Large intestine (tissue), 3 donors: ENCODE measurements around the gene BMPR1A. TPM values are rescaled to one million over a fixed set of nuclear protein-coding genes. Genes with fewer than 3 reads are reported as not detected.
"Not testable (repeated sequence)": the region's sequence is repeated elsewhere in the genome, so short reads cannot be mapped to it uniquely, and the experiment has no call there.

Experiments
- DNase-seq, 2 donors: peaks; one replicate each; pipeline versions ENCODE4 v3.0.0 to v3.0.0-alpha.2; 2013
- H3K27ac ChIP-seq: one replicate; pipeline ENCODE4 v1.5.1; 2013; ENCODE audit warnings: low read length
- H3K27me3 ChIP-seq: 2 replicates; pipeline ENCODE4 v1.6.1; 2013; ENCODE audit warnings: low read length; ENCODE audit not compliant: control insufficient read depth, insufficient read depth
- H3K36me3 ChIP-seq: 2 replicates; pipeline ENCODE4 v1.6.1; 2013; ENCODE audit warnings: low read length; ENCODE audit not compliant: control insufficient read depth, insufficient read depth
- H3K4me1 ChIP-seq: one replicate; pipeline ENCODE4 v1.6.1; 2013; ENCODE audit warnings: low read length; ENCODE audit not compliant: control insufficient read depth, insufficient read depth
- H3K4me3 ChIP-seq: one replicate; pipeline ENCODE4 v1.5.1; 2013; ENCODE audit warnings: low read length
- H3K9me3 ChIP-seq: one replicate; pipeline ENCODE4 v1.6.1; 2013; ENCODE audit warnings: mild to moderate bottlenecking, low read depth, low read length, moderate library complexity; ENCODE audit not compliant: control insufficient read depth
- WGBS: methylation state at CpG from one replicate; pipeline ENCODE4 v1.1.5; 2013; ENCODE audit warnings: low lambda C conversion rate; ENCODE audit not compliant: insufficient coverage; 5-methylcytosine and 5-hydroxymethylcytosine counted together
- polyA plus RNA-seq: library from polyadenylated mRNA; unstranded; fragments of 120-200 nt; gene quantifications from one replicate; pipeline ENCODE4 v1.2.1, GENCODE V29; 2013

Gene BMPR1A
- polyA plus RNA-seq, 1 donor: 41.5 TPM

GRCh38 chr10:86836044-86836443 is 79.6 kb downstream of the BMPR1A start:
- no peak overlapping the region for H3K27ac ChIP-seq

DNA sequence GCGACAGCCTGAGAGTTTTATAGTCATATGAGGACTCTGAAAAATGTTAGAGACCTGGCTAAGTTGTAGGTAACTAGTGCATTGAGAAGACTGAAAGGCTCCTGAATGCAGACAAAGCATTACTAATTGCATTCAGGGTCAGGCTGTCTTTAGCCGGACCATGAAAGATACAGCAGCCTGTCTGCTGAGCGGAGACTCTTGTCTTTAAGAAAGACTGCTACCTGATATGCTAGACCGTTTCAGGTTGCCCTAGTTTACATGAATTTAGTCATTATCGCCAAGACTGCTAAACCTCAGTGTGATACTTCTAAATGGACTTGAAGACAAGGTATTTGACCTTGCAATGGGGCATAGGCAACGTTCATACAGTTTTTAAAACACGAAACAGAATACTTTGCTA is 81.2 kb downstream of the BMPR1A start:
- Histone ChIP-seq H3K9me3 (no peaks in the 10 kb centered on the region), H3K27me3 (no peaks in the 10 kb centered on the region), H3K4me1 (no peaks in the 10 kb centered on the region), H3K27ac (no peak overlapping the region), H3K4me3 (no peak overlapping the region), H3K36me3 (peaks cover 21% of the 10 kb centered on the region)
- DNase-seq: no peak
- WGBS: 83% methylated on average over 2 of the region's 7 CpGs

More at GRCh38 chr10:86836044-86836443, 79.6 kb downstream of the BMPR1A start:
- Histone ChIP-seq H3K36me3 (peaks cover 13% of the 10 kb centered on the region), H3K4me3 (no peak overlapping the region), H3K4me1 (no peaks in the 10 kb centered on the region), H3K27me3 (no peaks in the 10 kb centered on the region), H3K9me3 (no peaks in the 10 kb centered on the region)
- WGBS: no CpG with 5 or more reads among the region's 1 CpG
- DNase-seq: no peak

GRCh38 chr10:86840498-86840897 is 84.1 kb downstream of the BMPR1A start:
- no peak overlapping the region for H3K27ac ChIP-seq
- H3K27me3 ChIP-seq: no peaks in the 10 kb centered on the region
- peaks cover 27% of the 10 kb centered on the region for H3K36me3 ChIP-seq
- H3K4me1 ChIP-seq: no peaks in the 10 kb centered on the region
- DNase-seq: no peak
- H3K4me3 ChIP-seq: no peak overlapping the region
- no peaks in the 10 kb centered on the region for H3K9me3 ChIP-seq
- WGBS: 97% methylated on average over 3 of the region's 4 CpGs

DNA sequence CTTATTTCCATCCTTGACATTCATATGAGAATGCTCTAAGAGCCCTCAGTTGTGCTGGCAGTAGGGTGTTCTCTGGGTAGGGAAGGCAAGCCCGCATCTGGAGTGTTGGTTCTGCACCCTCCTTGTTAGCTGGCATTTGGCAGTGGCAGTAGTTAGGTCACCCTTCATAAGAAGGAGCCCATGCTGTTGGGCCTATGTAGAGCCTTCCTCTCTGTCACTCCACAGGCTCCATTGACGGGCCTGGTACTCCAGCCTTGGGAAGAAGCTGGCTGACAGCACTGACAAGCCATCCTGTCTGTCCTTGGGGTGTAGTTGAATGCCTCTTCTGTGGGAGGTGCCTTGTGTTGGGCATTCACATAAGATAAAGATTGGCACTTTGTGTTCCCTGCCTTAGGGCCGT is 89.7 kb downstream of the BMPR1A start:
- H3K4me3 ChIP-seq: no peak overlapping the region
- no CpG with 5 or more reads among the region's 3 CpGs for WGBS
- no peaks in the 10 kb centered on the region for H3K27me3 ChIP-seq

GRCh38 chr10:86848747-86849146 is 92.3 kb downstream of the BMPR1A start:
- Histone ChIP-seq H3K27me3 (no peaks in the 10 kb centered on the region), H3K9me3 (no peaks in the 10 kb centered on the region), H3K36me3 (peaks cover 13% of the 10 kb centered on the region), H3K4me1 (no peaks in the 10 kb centered on the region), H3K4me3 (no peak overlapping the region), H3K27ac (no peak overlapping the region)
- no peak for DNase-seq

More for the DNA sequence above, 89.7 kb downstream of the BMPR1A start:
- no peak for DNase-seq
- H3K4me1 ChIP-seq: no peaks in the 10 kb centered on the region
- no peak overlapping the region for H3K27ac ChIP-seq
- H3K9me3 ChIP-seq: no peaks in the 10 kb centered on the region
- H3K36me3 ChIP-seq: peaks cover 17% of the 10 kb centered on the region

GRCh38 chr10:86849181-86849894 is 92.9 kb downstream of the BMPR1A start:
- no peak for DNase-seq
- Histone ChIP-seq H3K4me1 (no peaks in the 10 kb centered on the region), H3K9me3 (no peaks in the 10 kb centered on the region), H3K27me3 (no peaks in the 10 kb centered on the region), H3K36me3 (peaks cover 13% of the 10 kb centered on the region), H3K4me3 (no peak overlapping the region), H3K27ac (no peak overlapping the region)
- 100% methylated on average over 1 of the region's 4 CpGs for WGBS

DNA sequence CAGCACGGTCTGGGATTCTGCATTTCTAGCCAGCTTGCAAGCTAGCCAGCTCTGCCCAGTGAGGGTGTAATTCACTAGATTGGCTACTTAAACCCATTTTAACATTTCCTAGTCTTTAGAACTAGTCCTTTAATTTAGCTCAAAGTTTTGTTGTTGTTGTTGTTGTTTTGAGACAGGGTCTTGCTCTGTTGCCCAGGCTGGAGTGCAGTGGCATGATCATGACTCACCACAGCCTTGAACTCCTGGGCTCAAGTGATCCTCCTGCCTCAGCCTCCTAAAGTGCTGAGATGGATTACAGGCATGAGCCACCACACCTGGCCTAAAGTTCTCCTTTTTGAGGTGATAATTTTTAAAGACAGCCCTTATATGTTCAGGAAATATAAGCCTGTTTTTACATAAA is 94.1 kb downstream of the BMPR1A start:
- no peak for DNase-seq
- WGBS: no CpG with 5 or more reads among the region's 1 CpG

GRCh38 chr10:86851328-86852207 is 95.1 kb downstream of the BMPR1A start:
- Histone ChIP-seq H3K9me3 (no peaks in the 10 kb centered on the region), H3K27ac (no peak overlapping the region), H3K36me3 (peaks cover 5% of the 10 kb centered on the region), H3K4me3 (no peak overlapping the region), H3K27me3 (no peaks in the 10 kb centered on the region), H3K4me1 (no peaks in the 10 kb centered on the region)
- WGBS: 100% methylated on average over 5 of the region's 11 CpGs
- no peak for DNase-seq

More for the DNA sequence above, 94.1 kb downstream of the BMPR1A start:
- H3K9me3 ChIP-seq: no peaks in the 10 kb centered on the region
- H3K27me3 ChIP-seq: no peaks in the 10 kb centered on the region
- H3K4me1 ChIP-seq: no peaks in the 10 kb centered on the region
- no peak overlapping the region for H3K4me3 ChIP-seq
- no peak overlapping the region for H3K27ac ChIP-seq
- H3K36me3 ChIP-seq: peaks cover 6% of the 10 kb centered on the region

- not testable (repeated sequence) for H3K27ac ChIP-seq, H3K9me3 ChIP-seq, H3K4me1 ChIP-seq, H3K27me3 ChIP-seq, H3K4me3 ChIP-seq, DNase-seq
- H3K36me3 ChIP-seq: peaks cover 11% of the 10 kb centered on the region
- 100% methylated on average over 1 of the region's 12 CpGs for WGBS
Observed at GRCh38 chr10:86853582-86853981, 97.2 kb downstream of the BMPR1A start.

- Histone ChIP-seq H3K36me3 (peaks cover 11% of the 10 kb centered on the region), H3K27me3 (no peaks in the 10 kb centered on the region), H3K9me3 (no peaks in the 10 kb centered on the region), H3K4me3 (no peak overlapping the region), H3K4me1 (no peaks in the 10 kb centered on the region), H3K27ac (no peak overlapping the region)
- no CpG with 5 or more reads among the region's 1 CpG for WGBS
- DNase-seq: no peak
Observed at GRCh38 chr10:86855513-86855912, 99.1 kb downstream of the BMPR1A start.
